GM06990 (cell line): ENCODE data around the gene OR10A3.

Source experiments
- DNase-seq: peaks from one replicate; pipeline ENCODE4 v3.0.0-alpha.2; 2011; ENCODE audit not compliant: insufficient read length; ENCODE audit errors: extremely low read depth
- H3K27me3 ChIP-seq: replicated peaks from 2 replicates; pipeline ENCODE4 v1.6.0; 2011; ENCODE audit warnings: low read length; ENCODE audit not compliant: control insufficient read depth, insufficient read depth
- H3K36me3 ChIP-seq: 2 replicates; pipeline ENCODE4 v1.5.1; 2011; ENCODE audit warnings: low read length; ENCODE audit not compliant: control insufficient read depth, insufficient read depth
- H3K4me3 ChIP-seq: replicated peaks from 2 replicates; pipeline ENCODE4 v1.5.1; 2011; ENCODE audit warnings: low read depth, mild to moderate bottlenecking, control low read depth, low read length
- TF ChIP-seq, protein P1 (sequence below): IDR thresholded peaks from 2 replicates; pipeline ENCODE4 v1.5.1; 2011; ENCODE audit warnings: low read length, control low read depth, mild to moderate bottlenecking, inconsistent platforms; ENCODE audit not compliant: insufficient read depth, poor library complexity, severe bottlenecking

Gene OR10A3

DNA sequence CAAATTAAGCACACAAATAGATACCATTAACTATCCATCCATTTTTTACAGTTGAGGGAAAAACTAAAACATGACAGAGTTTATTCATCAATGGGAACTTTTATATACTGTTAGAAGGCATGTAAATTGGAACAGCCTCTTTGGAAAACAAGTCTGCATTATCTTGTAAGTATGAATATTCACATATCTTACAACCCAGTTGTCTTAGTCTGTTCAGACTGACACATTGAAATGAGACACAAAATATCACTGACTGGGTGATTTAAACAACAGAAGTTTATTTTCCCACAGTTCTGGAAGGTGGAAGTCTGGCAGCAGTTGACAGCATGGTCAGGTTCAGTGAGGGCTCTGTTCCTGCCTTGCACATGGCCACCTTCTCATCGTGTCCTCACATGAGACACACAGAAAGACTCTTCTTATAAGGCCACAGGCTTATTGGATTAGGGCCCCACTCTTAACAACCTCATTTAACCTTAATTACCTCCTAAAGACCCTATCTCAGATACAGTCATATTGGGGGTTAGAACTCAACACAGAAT, 40.2 kb upstream of the OR10A3 start:
- no peak overlapping the region for H3K4me3 ChIP-seq
- TF ChIP-seq, protein P1, sequence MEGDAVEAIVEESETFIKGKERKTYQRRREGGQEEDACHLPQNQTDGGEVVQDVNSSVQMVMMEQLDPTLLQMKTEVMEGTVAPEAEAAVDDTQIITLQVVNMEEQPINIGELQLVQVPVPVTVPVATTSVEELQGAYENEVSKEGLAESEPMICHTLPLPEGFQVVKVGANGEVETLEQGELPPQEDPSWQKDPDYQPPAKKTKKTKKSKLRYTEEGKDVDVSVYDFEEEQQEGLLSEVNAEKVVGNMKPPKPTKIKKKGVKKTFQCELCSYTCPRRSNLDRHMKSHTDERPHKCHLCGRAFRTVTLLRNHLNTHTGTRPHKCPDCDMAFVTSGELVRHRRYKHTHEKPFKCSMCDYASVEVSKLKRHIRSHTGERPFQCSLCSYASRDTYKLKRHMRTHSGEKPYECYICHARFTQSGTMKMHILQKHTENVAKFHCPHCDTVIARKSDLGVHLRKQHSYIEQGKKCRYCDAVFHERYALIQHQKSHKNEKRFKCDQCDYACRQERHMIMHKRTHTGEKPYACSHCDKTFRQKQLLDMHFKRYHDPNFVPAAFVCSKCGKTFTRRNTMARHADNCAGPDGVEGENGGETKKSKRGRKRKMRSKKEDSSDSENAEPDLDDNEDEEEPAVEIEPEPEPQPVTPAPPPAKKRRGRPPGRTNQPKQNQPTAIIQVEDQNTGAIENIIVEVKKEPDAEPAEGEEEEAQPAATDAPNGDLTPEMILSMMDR = no peak
- DNase-seq = no peak
- H3K27me3 ChIP-seq = no peaks in the 10 kb centered on the region
- no peaks in the 10 kb centered on the region for H3K36me3 ChIP-seq

DNA sequence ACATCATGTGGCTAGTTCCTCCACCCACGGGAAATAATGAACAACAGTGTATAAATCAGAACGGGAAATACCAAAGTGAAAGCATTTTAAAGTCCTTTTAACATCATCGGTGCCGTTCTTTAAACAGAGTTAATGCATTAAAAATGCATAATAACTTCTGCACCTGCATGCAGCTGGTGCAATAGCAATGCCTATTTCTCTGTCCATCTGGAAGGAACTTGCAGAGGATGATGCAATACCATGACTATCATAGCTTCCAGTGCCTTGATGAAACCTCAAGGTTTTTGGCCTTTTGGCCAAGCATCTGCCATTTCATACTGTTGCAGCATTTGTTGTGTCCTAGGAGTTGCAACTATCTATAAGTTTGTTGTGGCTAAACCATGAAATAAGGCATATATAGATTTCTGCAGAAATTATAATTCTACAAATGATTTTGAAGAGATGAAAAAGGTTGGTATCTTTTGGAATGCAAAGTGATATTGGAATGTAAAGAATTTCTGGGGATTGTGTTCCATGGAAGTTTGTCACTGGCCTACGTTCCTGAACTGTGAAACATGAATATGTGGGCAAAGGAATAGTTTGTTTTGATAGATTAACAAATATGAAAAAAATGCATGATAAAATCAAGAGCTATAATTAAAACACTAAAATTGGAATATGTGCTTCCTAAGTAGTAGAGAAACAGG, 35.9 kb upstream of the OR10A3 start:
- DNase-seq = no peak

DNA sequence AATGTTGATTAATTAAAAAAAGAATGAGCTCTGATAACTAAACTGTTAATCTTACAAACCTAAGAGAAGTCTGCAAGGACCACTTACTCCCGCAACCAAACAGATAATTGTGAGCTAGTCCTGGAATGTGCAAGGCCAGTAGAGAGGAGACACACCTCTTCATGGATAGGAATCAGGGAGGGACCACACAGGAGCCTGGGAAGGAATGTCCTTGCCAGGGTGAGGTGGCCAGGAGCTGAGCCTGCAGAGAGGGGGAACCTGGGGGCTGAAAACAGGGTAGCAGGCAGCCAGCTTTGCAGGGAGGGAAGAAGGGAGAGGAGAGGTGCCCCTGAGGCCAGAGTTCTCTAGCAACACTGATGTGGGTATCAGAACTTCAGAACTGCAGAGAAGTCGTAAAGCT, 33.2 kb upstream of the OR10A3 start:
- no peak overlapping the region for H3K4me3 ChIP-seq
- TF ChIP-seq, protein P1 = no peak
- H3K36me3 ChIP-seq = no peaks in the 10 kb centered on the region
- H3K27me3 ChIP-seq = no peaks in the 10 kb centered on the region; the same call in 1 of the 2 replicates
- DNase-seq = no peak

More for the DNA sequence above, 35.9 kb upstream of the OR10A3 start:
- Histone ChIP-seq H3K36me3 (no peaks in the 10 kb centered on the region), H3K4me3 (no peak overlapping the region), H3K27me3 (no peaks in the 10 kb centered on the region)
- TF ChIP-seq, protein P1 = no peak

DNA sequence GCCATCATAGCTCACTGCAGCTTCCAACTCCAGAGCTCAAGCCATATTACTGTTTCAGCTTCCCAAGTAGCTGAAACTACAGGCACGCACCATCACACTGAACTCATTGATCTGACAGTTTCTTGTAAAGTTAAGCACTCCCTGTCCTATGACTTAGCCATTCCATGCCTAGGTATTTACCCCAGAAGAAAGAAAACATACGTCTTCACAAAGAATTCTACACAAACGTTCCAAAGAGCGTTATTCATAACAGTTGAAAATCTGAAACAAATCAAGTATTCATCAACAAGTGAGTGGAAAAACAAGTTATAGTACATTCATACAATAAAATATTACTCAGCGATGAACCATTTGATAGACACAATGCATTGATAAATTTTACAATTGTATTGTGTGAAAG, 31.5 kb upstream of the OR10A3 start:
- Histone ChIP-seq H3K4me3 (no peak overlapping the region), H3K36me3 (no peaks in the 10 kb centered on the region), H3K27me3 (no peaks in the 10 kb centered on the region; the same call in 1 of the 2 replicates)
- TF ChIP-seq, protein P1 = no peak
- DNase-seq = no peak

DNA sequence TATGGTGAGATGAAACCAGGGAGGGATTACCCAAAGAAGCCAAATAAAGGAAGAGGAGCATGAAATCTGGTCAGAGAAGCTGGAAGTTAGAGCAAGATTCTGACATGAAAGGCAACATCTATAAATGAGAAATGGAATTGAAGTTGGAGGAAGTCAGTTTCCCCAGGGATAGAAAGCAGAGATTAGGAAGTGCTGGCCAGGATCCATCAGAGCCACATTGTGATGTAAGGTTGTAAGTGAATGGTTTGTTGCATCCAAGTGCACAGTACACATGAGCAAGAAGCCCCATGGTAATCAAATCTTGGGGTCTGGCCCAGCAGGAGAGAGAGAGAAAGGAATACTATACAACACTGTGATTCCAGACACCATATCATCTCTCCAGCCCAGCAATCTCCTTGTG, 30.3 kb upstream of the OR10A3 start:
- Histone ChIP-seq H3K36me3 (no peaks in the 10 kb centered on the region), H3K4me3 (no peak overlapping the region), H3K27me3 (no peaks in the 10 kb centered on the region; the same call in 1 of the 2 replicates)
- DNase-seq = no peak
- TF ChIP-seq, protein P1 = no peak
